Neural progenitor cell (in vitro differentiated cells): ENCODE results near the gene KIAA1217. TPM values are rescaled to one million over a fixed set of nuclear protein-coding genes. Genes with fewer than 3 reads are reported as not detected.
A peak's percentile ranks its signal among the peaks of the same experiment; 100 is the strongest.

Experiments used
- DNase-seq: peaks from one replicate; pipeline ENCODE4 v3.0.0-alpha.2; 2016; ENCODE audit warnings: low spot score
- H2AFZ ChIP-seq: fragments of 200-600 bp; sonication (generic); replicated peaks from 2 replicates; pipeline ENCODE4 v1.6.1; 2016; ENCODE audit warnings: antibody characterized with exemption
- H3F3A ChIP-seq: fragments of 200-600 bp; sonication (generic); 2 replicates; pipeline ENCODE4 v1.6.1; 2016; ENCODE audit warnings: antibody characterized with exemption, low read depth
- H3K27ac ChIP-seq: fragments of 200-600 bp; sonication (generic); 2 replicates; pipeline ENCODE4 v1.5.1; 2016; ENCODE audit warnings: mild to moderate bottlenecking
- H3K27me3 ChIP-seq: fragments of 200-600 bp; sonication (generic); 2 replicates; pipeline ENCODE4 v1.6.1; 2016; ENCODE audit warnings: mild to moderate bottlenecking, moderate library complexity
- H3K36me3 ChIP-seq: fragments of 200-600 bp; sonication (generic); 2 replicates; pipeline ENCODE4 v1.5.1; 2016
- H3K4me1 ChIP-seq: fragments of 200-600 bp; sonication (generic); 2 replicates; pipeline ENCODE4 v1.6.1; 2016; ENCODE audit warnings: mixed run types
- H3K4me2 ChIP-seq: fragments of 200-600 bp; sonication (generic); 2 replicates; pipeline ENCODE4 v1.6.1; 2016
- H3K4me3 ChIP-seq: fragments of 200-600 bp; sonication (generic); 2 replicates; pipeline ENCODE4 v1.5.1; 2016
- H3K79me2 ChIP-seq: fragments of 200-600 bp; sonication (generic); 2 replicates; pipeline ENCODE4 v1.6.1; 2016; ENCODE audit warnings: low read depth
- H3K9ac ChIP-seq: fragments of 200-600 bp; sonication (generic); 2 replicates; pipeline ENCODE4 v1.6.1; 2016
- H3K9me3 ChIP-seq: fragments of 200-600 bp; sonication (generic); 2 replicates; pipeline ENCODE4 v1.5.1; 2016; ENCODE audit warnings: low read depth
- H4K20me1 ChIP-seq: fragments of 200-600 bp; sonication (generic); 2 replicates; pipeline ENCODE4 v1.6.1; 2016; ENCODE audit warnings: low read depth
- H3K27ac Mint-ChIP-seq: 3 replicates; pipeline ENCODE4 v1.8.0; 2021; ENCODE audit warnings: mixed read lengths
- H3K27me3 Mint-ChIP-seq: 2 replicates; pipeline ENCODE4 v1.8.0; 2022; ENCODE audit warnings: low read depth, mild to moderate bottlenecking, inconsistent platforms, moderate library complexity, mixed read lengths; ENCODE audit not compliant: insufficient read depth
- H3K36me3 Mint-ChIP-seq: 3 replicates; pipeline ENCODE4 v1.8.0; 2021; ENCODE audit warnings: mixed read lengths
- H3K4me1 Mint-ChIP-seq: 3 replicates; pipeline ENCODE4 v1.8.0; 2021; ENCODE audit warnings: mixed read lengths
- H3K4me3 Mint-ChIP-seq: 3 replicates; pipeline ENCODE4 v1.8.0; 2021; ENCODE audit warnings: mild to moderate bottlenecking, moderate library complexity, mixed read lengths
- H3K9me3 Mint-ChIP-seq: 3 replicates; pipeline ENCODE4 v1.8.0; 2020; ENCODE audit warnings: mixed read lengths
- CTCF ChIP-seq: fragments of 200-600 bp; sonication (generic); IDR thresholded peaks from 2 replicates; pipeline ENCODE4 v1.5.1; 2017; ENCODE audit warnings: antibody characterized with exemption, mild to moderate bottlenecking
- EZH2 ChIP-seq: fragments of 200-600 bp; sonication (generic); IDR thresholded peaks from 2 replicates; pipeline ENCODE4 v1.6.1; 2017; ENCODE audit warnings: antibody characterized with exemption, mild to moderate bottlenecking, moderate library complexity
- EZH2phosphoT487 ChIP-seq: fragments of 200-600 bp; sonication (generic); IDR thresholded peaks from 2 replicates; pipeline ENCODE4 v1.6.1; 2017; ENCODE audit warnings: antibody characterized with exemption
- total RNA-seq: library from RNA; depleted of rRNA; stranded (reverse); fragments of >200 nt; gene quantifications from 2 replicates; pipeline ENCODE4 v1.2.3, GENCODE V29; 2015; ENCODE audit warnings: low replicate concordance

Gene KIAA1217
- total RNA-seq, 1 donor from 2014 or later: 13.1 TPM

DNA sequence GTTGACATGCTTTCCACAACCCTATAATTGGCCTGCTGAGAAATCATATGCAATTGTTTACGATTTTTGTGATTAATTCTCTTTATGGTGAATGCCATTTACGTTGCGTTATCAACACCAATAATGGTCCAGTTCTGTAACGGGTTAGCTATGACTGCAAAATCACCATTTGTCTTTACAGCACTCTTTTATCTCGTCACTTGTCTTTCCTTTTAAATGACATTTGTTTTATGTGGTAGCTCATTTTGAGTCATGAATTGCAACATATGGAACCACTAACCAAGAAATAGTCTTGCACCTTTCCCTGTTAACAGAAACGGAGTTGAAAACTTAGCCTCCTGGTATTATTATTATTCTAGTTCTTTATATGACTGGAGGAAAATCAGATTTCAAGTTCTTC, 3.1 kb upstream of the KIAA1217 start:
- no peak overlapping the region for H2AFZ ChIP-seq
- no peaks in the 10 kb centered on the region for H3K9me3 Mint-ChIP-seq
- H3K27ac ChIP-seq: no peak overlapping the region
- H3K9me3 ChIP-seq: no peaks in the 10 kb centered on the region
- no peaks in the 10 kb centered on the region for H3K36me3 Mint-ChIP-seq
- H3F3A ChIP-seq: peaks cover 43% of the 10 kb centered on the region
- TF ChIP-seq EZH2 (no peak), EZH2phosphoT487 (no peak), CTCF (no peak)
- DNase-seq: no peak
- no peaks in the 10 kb centered on the region for H3K27me3 ChIP-seq
- no peaks in the 10 kb centered on the region for H3K36me3 ChIP-seq
- no peak overlapping the region for H3K9ac ChIP-seq
- peaks cover 9% of the 10 kb centered on the region for H3K27me3 Mint-ChIP-seq
- H3K4me1 Mint-ChIP-seq: peaks cover 55% of the 10 kb centered on the region
- H3K4me3 ChIP-seq: no peak overlapping the region
- H3K27ac Mint-ChIP-seq: no peak overlapping the region
- H3K79me2 ChIP-seq: peaks cover 5% of the 10 kb centered on the region
- no peaks in the 10 kb centered on the region for H4K20me1 ChIP-seq
- H3K4me1 ChIP-seq: peaks cover 60% of the 10 kb centered on the region
- H3K4me2 ChIP-seq: peak overlapping the region; percentile 33
- no peak overlapping the region for H3K4me3 Mint-ChIP-seq

DNA sequence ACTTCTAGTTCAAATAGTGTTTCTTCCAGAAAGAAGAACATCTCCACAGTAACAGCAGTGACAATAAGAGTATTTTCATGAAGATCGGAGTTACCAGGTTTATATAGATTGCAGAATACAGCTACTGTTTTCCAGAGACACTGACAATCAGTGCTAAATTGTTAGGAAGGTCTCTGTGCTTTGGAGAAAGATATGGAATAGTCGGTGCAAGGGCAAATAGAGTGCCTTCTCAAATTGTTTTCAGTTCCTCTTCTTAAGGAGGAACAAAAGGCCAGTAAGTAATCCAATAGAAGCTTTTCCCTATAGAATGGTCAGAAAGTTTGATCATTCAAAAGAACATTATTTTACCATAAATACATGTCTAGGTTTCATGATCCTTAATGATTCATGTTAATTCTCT, 2.6 kb upstream of the KIAA1217 start:
- Mint-ChIP-seq H3K9me3 (no peaks in the 10 kb centered on the region), H3K36me3 (no peaks in the 10 kb centered on the region), H3K27me3 (peaks cover 12% of the 10 kb centered on the region), H3K27ac (no peak overlapping the region), H3K4me1 (peaks cover 55% of the 10 kb centered on the region), H3K4me3 (no peak overlapping the region)
- H4K20me1 ChIP-seq: no peaks in the 10 kb centered on the region
- H3K9ac ChIP-seq: no peak overlapping the region
- TF ChIP-seq CTCF (no peak), EZH2 (no peak), EZH2phosphoT487 (no peak)
- peak overlapping the region; percentile 33 for H3K4me2 ChIP-seq
- peaks cover 10% of the 10 kb centered on the region for H3K79me2 ChIP-seq
- no peaks in the 10 kb centered on the region for H3K27me3 ChIP-seq
- H3K36me3 ChIP-seq: no peaks in the 10 kb centered on the region
- H3K4me1 ChIP-seq: peaks cover 55% of the 10 kb centered on the region
- no peak overlapping the region for H3K4me3 ChIP-seq
- H2AFZ ChIP-seq: no peak overlapping the region
- H3K27ac ChIP-seq: no peak overlapping the region
- DNase-seq: no peak
- no peaks in the 10 kb centered on the region for H3K9me3 ChIP-seq
- peaks cover 43% of the 10 kb centered on the region for H3F3A ChIP-seq

DNA sequence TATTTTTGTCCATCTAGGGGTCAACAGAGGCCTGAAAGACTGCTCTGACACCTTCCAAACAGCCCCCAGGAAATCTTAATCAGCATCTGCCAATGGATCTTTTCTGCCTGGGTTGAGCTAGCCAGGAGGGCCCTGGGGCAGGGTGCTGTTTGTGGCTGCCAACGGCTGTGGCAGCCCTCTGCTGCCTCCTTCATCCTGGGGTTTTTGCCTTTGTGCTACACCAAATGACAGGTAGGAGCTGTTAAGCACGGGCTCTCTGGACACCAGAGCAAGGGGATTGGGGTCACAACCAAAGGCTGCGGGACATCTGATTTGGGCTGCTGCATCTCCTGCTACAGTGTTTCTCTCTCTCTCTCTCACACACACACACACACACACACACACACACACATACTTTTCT, 2.0 kb upstream of the KIAA1217 start:
- H3K27ac ChIP-seq: no peak overlapping the region
- peak; percentile 13 for DNase-seq
- H2AFZ ChIP-seq: peak overlapping the region; percentile 14
- no peaks in the 10 kb centered on the region for H3K9me3 Mint-ChIP-seq
- H3K36me3 ChIP-seq: no peaks in the 10 kb centered on the region
- H3K36me3 Mint-ChIP-seq: no peaks in the 10 kb centered on the region
- peak overlapping the region; percentile 64 for H3K27ac Mint-ChIP-seq
- peaks cover 51% of the 10 kb centered on the region for H3K4me1 Mint-ChIP-seq
- no peak overlapping the region for H3K4me3 ChIP-seq
- H3F3A ChIP-seq: peaks cover 43% of the 10 kb centered on the region
- no peaks in the 10 kb centered on the region for H3K27me3 ChIP-seq
- H3K9ac ChIP-seq: no peak overlapping the region
- H3K4me1 ChIP-seq: peaks cover 49% of the 10 kb centered on the region
- peaks cover 15% of the 10 kb centered on the region for H3K79me2 ChIP-seq
- TF ChIP-seq EZH2: no peak
- H3K4me3 Mint-ChIP-seq: no peak overlapping the region
- peaks cover 12% of the 10 kb centered on the region for H3K27me3 Mint-ChIP-seq
- peak overlapping the region; percentile 36 for H3K4me2 ChIP-seq
- H4K20me1 ChIP-seq: no peaks in the 10 kb centered on the region
- no peaks in the 10 kb centered on the region for H3K9me3 ChIP-seq

GRCh38 chr10:24207341-24207740, 1.6 kb upstream of the KIAA1217 start:
- H3F3A ChIP-seq: peaks cover 43% of the 10 kb centered on the region
- peak overlapping the region; percentile 64 for H3K27ac Mint-ChIP-seq
- H3K4me1 ChIP-seq: peaks cover 45% of the 10 kb centered on the region
- H3K4me2 ChIP-seq: peak overlapping the region; percentile 86
- H3K4me3 ChIP-seq: no peak overlapping the region
- H3K4me3 Mint-ChIP-seq: peak overlapping the region; percentile 20
- H3K27me3 Mint-ChIP-seq: peaks cover 12% of the 10 kb centered on the region
- H3K79me2 ChIP-seq: peaks cover 17% of the 10 kb centered on the region
- peak overlapping the region; percentile 54 for H3K27ac ChIP-seq
- H3K36me3 Mint-ChIP-seq: peaks cover 3% of the 10 kb centered on the region
- TF ChIP-seq EZH2 (no peak), CTCF (no peak), EZH2phosphoT487 (no peak)
- no peaks in the 10 kb centered on the region for H3K27me3 ChIP-seq
- DNase-seq: no peak
- peaks cover 51% of the 10 kb centered on the region for H3K4me1 Mint-ChIP-seq
- peak overlapping the region; percentile 81 for H2AFZ ChIP-seq
- no peaks in the 10 kb centered on the region for H4K20me1 ChIP-seq
- H3K9me3 Mint-ChIP-seq: no peaks in the 10 kb centered on the region
- H3K9me3 ChIP-seq: no peaks in the 10 kb centered on the region
- no peak overlapping the region for H3K9ac ChIP-seq
- H3K36me3 ChIP-seq: no peaks in the 10 kb centered on the region
